AG08395 (cell line): ENCODE results near the gene H6PD.

Experiments
- DNase-seq: peaks from one replicate; pipeline ENCODE4 v3.0.0; 2012; ENCODE audit warnings: mixed read lengths, low spot score

H6PD gene

DNA sequence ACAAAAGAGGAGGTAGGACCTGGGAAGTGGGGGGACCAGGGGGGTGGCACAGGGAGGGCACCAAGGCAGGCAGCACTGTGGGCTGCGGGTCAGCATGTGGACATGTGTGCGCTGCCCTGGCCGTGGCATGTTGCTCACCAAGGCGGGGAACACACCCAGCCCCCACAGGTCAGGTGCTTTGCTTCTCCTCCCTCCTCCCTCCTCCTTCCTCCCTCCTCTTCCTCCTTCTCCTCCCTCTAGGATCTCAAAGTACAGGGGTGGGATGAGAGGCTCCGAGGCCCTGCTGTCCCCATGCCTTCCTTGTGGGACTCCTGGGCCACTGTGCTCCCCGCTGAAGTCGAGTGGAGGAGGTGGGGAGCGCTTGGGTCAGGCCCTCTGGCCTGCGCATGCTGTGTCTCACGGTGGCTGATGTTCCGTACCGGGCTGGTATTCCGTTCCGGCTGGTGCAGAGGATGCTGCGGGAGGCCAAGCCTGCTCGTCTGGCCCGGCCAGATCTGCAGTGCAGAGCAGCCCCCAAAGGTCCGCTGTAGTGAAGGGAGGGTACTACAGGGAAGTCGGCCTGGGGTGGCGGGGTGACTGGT lies 84.7 kb downstream of the H6PD start:
- no peak for DNase-seq

DNA sequence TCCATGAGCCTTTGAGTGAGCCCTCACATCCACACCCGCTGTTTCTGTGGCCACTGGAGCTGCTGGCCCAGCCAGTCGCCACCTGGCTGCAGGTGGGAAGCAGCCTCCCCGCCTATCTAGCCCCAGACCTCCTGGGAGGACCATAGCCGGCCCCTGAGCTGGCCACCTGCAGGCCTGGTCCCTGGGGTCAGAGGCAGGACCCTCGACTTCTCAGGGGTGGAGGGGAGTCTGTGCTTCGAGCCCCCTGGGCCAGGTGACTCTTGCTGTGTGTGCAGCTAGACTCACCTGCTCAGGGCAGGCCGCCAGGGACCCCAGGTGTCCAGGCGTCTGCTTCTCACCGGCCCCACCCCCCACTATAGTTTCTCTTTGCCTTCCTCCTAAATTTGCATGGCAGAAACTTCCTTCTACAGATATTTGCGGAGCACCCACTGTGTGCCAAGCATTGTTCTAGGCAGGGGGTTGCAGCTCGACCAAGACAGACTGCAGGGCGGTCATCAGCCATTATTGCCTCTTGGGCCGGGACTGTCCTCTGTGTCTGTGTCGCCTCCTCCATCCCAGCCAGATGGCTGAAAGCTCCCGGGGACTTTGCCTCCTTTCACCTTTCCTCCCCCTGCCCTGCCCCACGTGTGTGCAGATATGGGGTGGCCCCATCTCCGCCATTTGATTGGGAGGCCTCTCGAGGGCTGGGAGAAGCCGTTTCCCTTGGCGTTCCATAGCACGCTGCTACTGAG lies 85.4 kb downstream of the H6PD start:
- no peak for DNase-seq
